PC-9 (cell line): ENCODE data around the gene TIMM23.
"Not testable (repeated sequence)": the region's sequence is repeated elsewhere in the genome, so short reads cannot be mapped to it uniquely, and the experiment has no call there.

Experiments used
- CTCF ChIP-seq: fragments of 200-600 bp; sonication (generic); conservative IDR thresholded peaks from 2 replicates; pipeline ENCODE4 v1.6.1; 2017; ENCODE audit warnings: mixed run types, antibody characterized with exemption, mild to moderate bottlenecking, moderate library complexity
- EZH2 ChIP-seq: fragments of 200-600 bp; sonication (generic); IDR thresholded peaks from 2 replicates; pipeline ENCODE4 v1.8.0; 2017; ENCODE audit warnings: antibody characterized with exemption, low read depth

- TF ChIP-seq CTCF, EZH2: not testable (repeated sequence)
Measured at GRCh38 chr10:45971742-45972105, 565 bp upstream of the TIMM23 start.
